Sigmoid colon (tissue), 7 donors: ENCODE data around the gene LARP1. TPM values are rescaled to one million over a fixed set of nuclear protein-coding genes. Genes with fewer than 3 reads are reported as not detected.

Experiments
- DNase-seq: peaks from one replicate; pipeline ENCODE4 v3.0.0-alpha.2; 2019
- H3K27ac ChIP-seq, 4 donors: fragments of 200-600 bp; sonication (generic); one replicate each; pipeline ENCODE4 v1.5.1; 2016 to 2019; ENCODE audit warnings: mild to moderate bottlenecking in 1 of 4
- H3K27me3 ChIP-seq, 3 donors: fragments of 200-600 bp; sonication (generic); one replicate each; pipeline ENCODE4 v1.5.1; 2019; ENCODE audit warnings: mild to moderate bottlenecking in 1 of 3
- H3K36me3 ChIP-seq, 4 donors: fragments of 200-600 bp; sonication (generic); one replicate each; pipeline ENCODE4 v1.5.1; 2016 to 2019
- H3K4me1 ChIP-seq, 4 donors: fragments of 200-600 bp; sonication (generic); one replicate each; pipeline ENCODE4 v1.5.1; 2017 to 2019
- H3K4me3 ChIP-seq, 4 donors: fragments of 200-600 bp; sonication (generic); one replicate each; pipeline ENCODE4 v1.5.1; 2017 to 2019; ENCODE audit warnings: mild to moderate bottlenecking in 2 of 4, moderate library complexity in 1 of 4
- H3K9me3 ChIP-seq, 4 donors: fragments of 200-600 bp in 3 of 4; sonication (generic) in 3 of 4; one replicate each; pipeline versions ENCODE4 v1.5.1 to v1.6.1; 2013 to 2019
- CTCF ChIP-seq, 4 experiments: fragments of 450-650 bp in 3 of 4; fragments of 200-600 bp in 1 of 4; IDR thresholded peaks; one replicate each; pipeline ENCODE4 v1.5.1; 2016 to 2019; ENCODE audit warnings: antibody characterized with exemption in 4 of 4, mild to moderate bottlenecking in 3 of 4, moderate library complexity in 2 of 4
- EP300 ChIP-seq, 4 donors: sonication (generic); formaldehyde crosslinking; IDR thresholded peaks; one replicate each; pipeline ENCODE4 v1.6.1; 2017; ENCODE audit warnings: antibody characterized with exemption in 4 of 4
- POLR2A ChIP-seq, 2 donors: fragments of 450-650 bp; IDR thresholded peaks; one replicate each; pipeline ENCODE4 v1.6.1; 2016; ENCODE audit warnings: antibody characterized with exemption in 2 of 2, mild to moderate bottlenecking in 2 of 2, moderate library complexity in 2 of 2
- POLR2AphosphoS5 ChIP-seq, 4 donors: sonication (generic); formaldehyde crosslinking; IDR thresholded peaks; one replicate each; pipeline ENCODE4 v1.6.1; 2017; ENCODE audit warnings: antibody characterized with exemption in 4 of 4
- WGBS, 2 donors: extraction: QIAGEN DNeasy Blood & Tissue Kit; methylation state at CpG; one replicate each; pipeline ENCODE4 v1.1.7; 2013; 5-methylcytosine and 5-hydroxymethylcytosine counted together
- intact Hi-C: fragments of 100-400 bp; cut with DNase I; formaldehyde crosslinking; loops from one replicate; pipeline ENCODE4 v1.15.1; 2023
- polyA plus RNA-seq, 3 donors: library from polyadenylated mRNA; stranded (reverse); fragments of 200-250 nt; gene quantifications; one replicate each; pipeline ENCODE4 v1.2.3, GENCODE V29; 2013
- total RNA-seq, 4 donors: library from RNA; depleted of rRNA; stranded (reverse); fragments of >200 nt; gene quantifications; one replicate each; pipeline ENCODE4 v1.1.0, GENCODE V29; 2016
- donor health status: healthy with polysubstance abuse.
- donor health status: Bipolar disorder and iron deficiency.
- donor health status: healthy.

The LARP1 gene
- total and polyA plus RNA-seq, 7 donors: 10.2 to 97.8 (median 49.0) TPM

GRCh38 chr5:154851351-154851750 lies 96.2 kb downstream of the LARP1 start:
- intact Hi-C loops: loop anchor here (10.0 kb wide), 1 partner anchor 407 kb away; the partner anchor contains the start of gene SAP30L
- Histone ChIP-seq H3K4me1 (peaks cover 0 to 45% (median 40%) of the 10 kb centered on the region in 4 donors), H3K9me3 (no peaks in the 10 kb centered on the region), H3K36me3 (no peaks in the 10 kb centered on the region), H3K4me3 (no peak overlapping the region), H3K27ac (peak overlapping the region; percentile 77 to 94 (median 84)), H3K27me3 (no peaks in the 10 kb centered on the region)
- DNase-seq: no peak
- no peak for TF ChIP-seq POLR2A (IDR thresholded peaks at IDR 0.05)
- no peak for TF ChIP-seq EP300 (IDR thresholded peaks at IDR 0.05)
- no peak for TF ChIP-seq CTCF (IDR thresholded peaks at IDR 0.05)
- no peak for TF ChIP-seq POLR2AphosphoS5 (IDR thresholded peaks at IDR 0.05)
- WGBS, 2 donors: 91 to 93% methylated on average over 3 of the region's 3 CpGs

GRCh38 chr5:154857530-154858296 lies 102.5 kb downstream of the LARP1 start:
- 0 to 1% methylated on average over 59 of the region's 59 CpGs for WGBS, 2 donors
- intact Hi-C loops: loop anchor here (2.0 to 10.0 kb wide), 4 partner anchors 81 to 413 kb away; partner anchors contain the start of genes GEMIN5, HAND1, LARP1 and SAP30L

GRCh38 chr5:154858297-154858971 lies 103.3 kb downstream of the LARP1 start, which contains the start of gene CNOT8:
CNOT8 (plus strand) TSS chr5:154858627; CDS start chr5:154863279, 4,652 bp downstream.
- Histone ChIP-seq H3K4me3 (peak within 1 kb of the TSS; percentile 78 to 91 (median 86)), H3K4me1 (peaks cover 0 to 56% (median 47%) of the 10 kb centered on the region in 4 donors), H3K27me3 (no peaks in the 10 kb centered on the region), H3K36me3 (peaks cover 0 to 3% (median 0%) of the 10 kb centered on the region in 4 donors), H3K27ac (peak within 1 kb of the TSS; percentile 96 to 99 (median 98)), H3K9me3 (no peaks in the 10 kb centered on the region)
- TF ChIP-seq POLR2A (IDR thresholded peaks at IDR 0.05): peak; percentile 91 to 93
- TF ChIP-seq EP300 (IDR thresholded peaks at IDR 0.05): no peak
- TF ChIP-seq POLR2AphosphoS5 (IDR thresholded peaks at IDR 0.05): peak; percentile 89 to 97 (median 93)
- intact Hi-C loops: loop anchor here (2.0 to 10.0 kb wide), 4 partner anchors 80 to 414 kb away; partner anchors contain the start of genes GEMIN5, HAND1, LARP1 and SAP30L
- WGBS, 2 donors: 0% methylated on average over 65 of the region's 65 CpGs
- DNase-seq: peak; percentile 99

More at GRCh38 chr5:154857530-154858296, 102.5 kb downstream of the LARP1 start:
- TF ChIP-seq POLR2A (IDR thresholded peaks at IDR 0.05) (peak; percentile 63 to 68), EP300 (IDR thresholded peaks at IDR 0.05) (peak in 1 of 4 donors; percentile 27), POLR2AphosphoS5 (IDR thresholded peaks at IDR 0.05) (peak; percentile 67 to 88 (median 86)), CTCF (IDR thresholded peaks at IDR 0.05) (no peak)
- peak; percentile 99 for DNase-seq
- peaks cover 0 to 49% (median 45%) of the 10 kb centered on the region in 4 donors for H3K4me1 ChIP-seq
- H3K27ac ChIP-seq: peak overlapping the region; percentile 96 to 99 (median 98)
- no peaks in the 10 kb centered on the region for H3K9me3 ChIP-seq
- H3K4me3 ChIP-seq: peak overlapping the region; percentile 78 to 91 (median 86)
- H3K36me3 ChIP-seq: no peaks in the 10 kb centered on the region
- no peaks in the 10 kb centered on the region for H3K27me3 ChIP-seq

GRCh38 chr5:154858972-154859871 lies 104.0 kb downstream of the LARP1 start:
- no peaks in the 10 kb centered on the region for H3K9me3 ChIP-seq
- DNase-seq: no peak
- TF ChIP-seq POLR2A (IDR thresholded peaks at IDR 0.05) (no peak), CTCF (IDR thresholded peaks at IDR 0.05) (no peak), POLR2AphosphoS5 (IDR thresholded peaks at IDR 0.05) (no peak), EP300 (IDR thresholded peaks at IDR 0.05) (no peak)
- H3K4me1 ChIP-seq: peaks cover 0 to 56% (median 48%) of the 10 kb centered on the region in 4 donors
- H3K27ac ChIP-seq: peak overlapping the region; percentile 96 to 99 (median 98)
- intact Hi-C loops: loop anchor here (2.0 to 10.0 kb wide), 4 partner anchors 80 to 414 kb away; partner anchors contain the start of genes GEMIN5, HAND1, LARP1 and SAP30L
- peak overlapping the region; percentile 78 to 91 (median 86) for H3K4me3 ChIP-seq
- H3K27me3 ChIP-seq: no peaks in the 10 kb centered on the region
- H3K36me3 ChIP-seq: peaks cover 0 to 10% (median 0%) of the 10 kb centered on the region in 4 donors
- 0% methylated on average over 26 of the region's 26 CpGs for WGBS, 2 donors
